HUES6 (cell line): ENCODE data around the gene MMP1.

ENCODE experiments used
- H3K27ac ChIP-seq: 2 replicates; pipeline ENCODE4 v1.7.0; 2013; ENCODE audit warnings: low read depth, mild to moderate bottlenecking, low read length, inconsistent platforms
- H3K27me3 ChIP-seq: 2 replicates; pipeline ENCODE4 v1.6.1; 2013; ENCODE audit warnings: low read length; ENCODE audit not compliant: control insufficient read depth, insufficient read depth
- H3K36me3 ChIP-seq: 2 replicates; pipeline ENCODE4 v1.6.1; 2013; ENCODE audit warnings: low read length; ENCODE audit not compliant: control insufficient read depth, insufficient read depth
- H3K4me1 ChIP-seq: 2 replicates; pipeline ENCODE4 v1.6.1; 2013; ENCODE audit warnings: low read length; ENCODE audit not compliant: control insufficient read depth, insufficient read depth
- H3K4me3 ChIP-seq: 2 replicates; pipeline ENCODE4 v1.5.1; 2013; ENCODE audit warnings: low read depth, low read length
- H3K9ac ChIP-seq: one replicate; pipeline ENCODE4 v1.6.1; 2013; ENCODE audit warnings: mild to moderate bottlenecking, low read length
- H3K9me3 ChIP-seq: 2 replicates; pipeline ENCODE4 v1.6.1; 2013; ENCODE audit warnings: low read depth, low read length; ENCODE audit not compliant: control insufficient read depth, insufficient read depth

The MMP1 gene

DNA sequence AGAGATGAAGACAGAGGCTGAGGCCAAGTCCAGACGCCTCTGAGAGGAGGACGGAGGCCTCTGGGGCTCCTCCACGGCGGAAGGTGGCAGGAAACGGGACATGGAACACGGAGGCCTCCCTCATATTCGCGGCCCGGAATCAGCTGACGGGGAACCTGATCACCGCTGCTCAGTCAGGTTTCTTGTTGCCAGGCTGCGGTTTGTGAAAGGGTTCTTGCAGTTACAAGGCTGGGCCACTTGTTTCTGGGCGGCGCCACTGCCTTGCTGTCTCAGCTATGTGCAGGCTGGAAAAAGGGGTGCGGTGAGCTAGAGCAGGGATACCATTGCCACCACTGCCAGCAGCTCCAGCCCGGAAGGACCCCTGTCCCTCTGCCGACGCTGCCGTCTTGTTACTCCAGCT is 10.0 kb upstream of the MMP1 start:
- H3K9me3 ChIP-seq: no peaks in the 10 kb centered on the region
- 0 out of 2 replicates have a peak, but pooled peaks cover 3% of the 10 kb centered on the region for H3K4me1 ChIP-seq
- no peaks in the 10 kb centered on the region for H3K36me3 ChIP-seq
- H3K4me3 ChIP-seq: peak overlapping the region; percentile 30; the same call in 1 of the 2 replicates
- no peak overlapping the region for H3K9ac ChIP-seq
- H3K27me3 ChIP-seq: no peaks in the 10 kb centered on the region
- H3K27ac ChIP-seq: no peak overlapping the region

GRCh38 chr11:102806296-102806695 is 8.3 kb upstream of the MMP1 start:
- no peak overlapping the region for H3K27ac ChIP-seq
- H3K4me3 ChIP-seq: no peak overlapping the region
- no peaks in the 10 kb centered on the region for H3K36me3 ChIP-seq
- H3K4me1 ChIP-seq: 0 out of 2 replicates have a peak, but pooled peaks cover 3% of the 10 kb centered on the region
- no peaks in the 10 kb centered on the region for H3K27me3 ChIP-seq
- no peak overlapping the region for H3K9ac ChIP-seq
- no peaks in the 10 kb centered on the region for H3K9me3 ChIP-seq

DNA sequence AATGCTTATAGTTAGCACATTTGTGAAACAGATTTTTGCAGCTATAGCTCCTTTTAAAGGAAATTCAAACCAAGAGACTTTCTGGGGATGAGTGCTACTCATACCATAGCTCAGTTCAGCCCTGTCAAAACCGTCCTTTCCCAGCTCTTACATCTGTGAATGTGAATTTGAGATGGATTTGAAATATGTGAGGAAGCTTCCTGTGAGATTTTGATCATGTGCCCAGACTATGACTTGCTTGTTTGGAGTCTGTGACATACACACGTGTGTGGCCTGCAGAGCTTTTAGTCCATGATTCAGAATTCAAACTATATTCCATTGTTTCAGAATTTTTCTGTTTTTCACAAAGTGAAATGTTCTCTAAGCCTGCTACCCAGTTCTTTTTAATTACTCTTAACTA is 4.4 kb upstream of the MMP1 start:
- Histone ChIP-seq H3K9me3 (no peaks in the 10 kb centered on the region), H3K9ac (no peak overlapping the region), H3K27me3 (no peaks in the 10 kb centered on the region), H3K27ac (no peak overlapping the region), H3K4me3 (no peak overlapping the region), H3K4me1 (no peaks in the 10 kb centered on the region), H3K36me3 (no peaks in the 10 kb centered on the region)

- H3K27ac ChIP-seq: no peak overlapping the region
- H3K9ac ChIP-seq: no peak overlapping the region
- no peak overlapping the region for H3K4me3 ChIP-seq
- no peaks in the 10 kb centered on the region for H3K9me3 ChIP-seq
- no peaks in the 10 kb centered on the region for H3K27me3 ChIP-seq
- no peaks in the 10 kb centered on the region for H3K4me1 ChIP-seq
- no peaks in the 10 kb centered on the region for H3K36me3 ChIP-seq
Observed at GRCh38 chr11:102800767-102801166, 2.8 kb upstream of the MMP1 start.

GRCh38 chr11:102799681-102800340 is 1.9 kb upstream of the MMP1 start:
- no peak overlapping the region for H3K9ac ChIP-seq

GRCh38 chr11:102794382-102794781 is 3.6 kb downstream of the MMP1 start:
- H3K9ac ChIP-seq: no peak overlapping the region
- no peaks in the 10 kb centered on the region for H3K9me3 ChIP-seq
- 0 out of 2 replicates have a peak, but pooled peaks cover 4% of the 10 kb centered on the region for H3K4me1 ChIP-seq
- H3K27ac ChIP-seq: no peak overlapping the region
- H3K27me3 ChIP-seq: no peaks in the 10 kb centered on the region
- H3K36me3 ChIP-seq: no peaks in the 10 kb centered on the region
- no peak overlapping the region for H3K4me3 ChIP-seq

More at GRCh38 chr11:102799681-102800340, 1.9 kb upstream of the MMP1 start:
- H3K36me3 ChIP-seq: no peaks in the 10 kb centered on the region
- no peaks in the 10 kb centered on the region for H3K27me3 ChIP-seq
- H3K27ac ChIP-seq: no peak overlapping the region
- H3K4me1 ChIP-seq: no peaks in the 10 kb centered on the region
- no peak overlapping the region for H3K4me3 ChIP-seq
- H3K9me3 ChIP-seq: no peaks in the 10 kb centered on the region

GRCh38 chr11:102793677-102794290 is 4.2 kb downstream of the MMP1 start:
- Histone ChIP-seq H3K4me1 (0 out of 2 replicates have a peak, but pooled peaks cover 4% of the 10 kb centered on the region), H3K27ac (no peak overlapping the region), H3K27me3 (no peaks in the 10 kb centered on the region), H3K4me3 (no peak overlapping the region), H3K36me3 (no peaks in the 10 kb centered on the region), H3K9ac (no peak overlapping the region), H3K9me3 (no peaks in the 10 kb centered on the region)

- Histone ChIP-seq H3K9me3 (no peaks in the 10 kb centered on the region), H3K4me3 (no peak overlapping the region), H3K4me1 (0 out of 2 replicates have a peak, but pooled peaks cover 4% of the 10 kb centered on the region), H3K9ac (no peak overlapping the region), H3K27ac (no peak overlapping the region), H3K36me3 (no peaks in the 10 kb centered on the region), H3K27me3 (no peaks in the 10 kb centered on the region)
Observed at GRCh38 chr11:102792604-102793003, 5.4 kb downstream of the MMP1 start.

DNA sequence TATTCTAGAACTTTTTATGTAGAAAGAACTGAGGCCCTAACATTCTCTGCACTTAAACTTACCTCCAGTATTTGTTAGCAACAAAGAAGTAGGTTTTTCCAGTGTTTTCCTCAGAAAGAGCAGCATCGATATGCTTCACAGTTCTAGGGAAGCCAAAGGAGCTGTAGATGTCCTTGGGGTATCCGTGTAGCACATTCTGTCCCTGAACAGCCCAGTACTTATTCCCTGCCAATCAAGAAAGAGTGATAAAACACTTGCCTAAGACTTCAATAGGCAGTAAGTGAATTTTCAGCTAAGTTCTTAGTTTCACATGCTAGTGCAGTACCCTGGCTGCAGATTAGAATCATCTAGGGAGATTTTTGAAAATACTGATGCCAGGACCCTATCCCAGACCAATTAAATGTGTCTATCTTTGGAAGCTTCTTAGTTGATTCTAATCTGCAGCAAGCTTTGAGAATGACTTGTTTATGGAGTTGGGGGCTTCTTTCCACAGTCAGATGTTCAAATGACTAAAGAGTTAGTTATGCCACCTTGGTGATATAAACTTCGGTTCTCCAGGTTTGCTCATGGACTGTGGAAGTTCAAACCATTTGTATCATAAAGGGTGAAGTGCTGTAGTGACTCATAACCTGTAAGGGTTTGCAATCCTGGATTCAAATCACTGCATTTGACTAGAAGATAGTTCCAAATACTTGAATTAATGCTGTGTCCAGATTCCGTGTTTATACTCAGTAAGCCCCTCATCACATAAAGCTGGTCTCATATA is 6.5 kb downstream of the MMP1 start:
- H3K36me3 ChIP-seq: no peaks in the 10 kb centered on the region
- 0 out of 2 replicates have a peak, but pooled peaks cover 4% of the 10 kb centered on the region for H3K4me1 ChIP-seq
- H3K27ac ChIP-seq: no peak overlapping the region
- no peak overlapping the region for H3K4me3 ChIP-seq
- H3K9ac ChIP-seq: no peak overlapping the region
- H3K9me3 ChIP-seq: no peaks in the 10 kb centered on the region
- no peaks in the 10 kb centered on the region for H3K27me3 ChIP-seq

GRCh38 chr11:102788334-102788995 is 9.5 kb downstream of the MMP1 start:
- Histone ChIP-seq H3K4me1 (no peaks in the 10 kb centered on the region), H3K9ac (no peak overlapping the region), H3K9me3 (no peaks in the 10 kb centered on the region), H3K27me3 (no peaks in the 10 kb centered on the region), H3K27ac (no peak overlapping the region), H3K4me3 (no peak overlapping the region), H3K36me3 (no peaks in the 10 kb centered on the region)
